DLD1 (cell line): ENCODE data around the gene IL1RAPL1.

Experiments used
- in situ Hi-C: cut with HindIII; loops from 2 replicates; pipeline ENCODE4 v1.10.0; 2017; ENCODE audit warnings: low sequenced_read_pairs

The IL1RAPL1 gene

GRCh38 chrX:28586981-28587551 is at the start of gene IL1RAPL1:
Gene IL1RAPL1 (plus strand): TSS chrX:28587446.
- in situ Hi-C loops = no loop called here

DNA sequence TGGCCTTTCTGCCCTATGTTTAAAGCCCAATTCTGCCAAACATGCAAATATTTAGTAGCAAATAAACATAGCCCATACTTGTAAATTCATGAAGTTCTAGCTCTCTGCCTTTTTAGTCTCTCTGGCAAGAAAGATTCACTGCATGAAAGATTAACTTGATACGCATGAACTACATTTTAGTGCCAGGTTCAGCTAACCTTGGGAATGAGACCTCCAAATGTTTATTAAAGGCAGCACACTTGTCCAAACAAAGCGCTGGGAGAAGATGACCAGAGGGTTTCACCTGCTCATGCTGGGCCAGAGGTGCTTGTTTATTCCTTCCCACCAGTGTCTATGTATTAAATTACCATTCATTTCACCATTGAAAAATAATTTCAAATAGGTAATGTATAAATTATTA is 44.5 kb upstream of the IL1RAPL1 start:
- in situ Hi-C loops = no loop called here

GRCh38 chrX:28549838-28550237 is 37.4 kb upstream of the IL1RAPL1 start:
- in situ Hi-C loops = no loop called here

DNA sequence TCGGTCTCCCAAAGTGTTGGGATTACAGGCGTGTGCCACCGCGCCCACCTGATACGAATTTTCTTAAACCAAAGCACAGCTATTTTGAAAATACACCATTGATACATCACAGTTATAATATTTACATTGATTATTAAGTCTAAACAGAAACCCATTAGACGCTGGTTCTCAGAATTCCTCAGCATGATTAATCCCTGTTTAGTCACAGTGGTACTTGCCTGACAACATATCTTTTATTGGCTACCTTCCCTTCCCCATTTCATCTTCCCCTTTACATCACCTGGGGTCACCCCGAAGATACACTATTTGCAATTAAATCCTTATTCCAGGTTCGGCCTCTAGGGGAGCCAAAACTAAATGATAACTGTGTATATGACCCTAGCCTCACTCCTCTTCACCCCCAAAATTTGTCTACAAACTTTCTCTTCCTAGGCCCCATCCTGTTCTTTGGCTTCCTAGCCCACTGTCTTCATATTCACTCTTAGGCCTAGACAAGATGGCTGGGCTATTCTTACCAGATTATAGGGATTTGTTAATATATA is 36.8 kb upstream of the IL1RAPL1 start:
- in situ Hi-C loops = no loop called here

- in situ Hi-C loops = no loop called here
Measured at GRCh38 chrX:28552322-28552721, 34.9 kb upstream of the IL1RAPL1 start.

GRCh38 chrX:28552882-28553829 is 34.1 kb upstream of the IL1RAPL1 start:
- in situ Hi-C loops = no loop called here

DNA sequence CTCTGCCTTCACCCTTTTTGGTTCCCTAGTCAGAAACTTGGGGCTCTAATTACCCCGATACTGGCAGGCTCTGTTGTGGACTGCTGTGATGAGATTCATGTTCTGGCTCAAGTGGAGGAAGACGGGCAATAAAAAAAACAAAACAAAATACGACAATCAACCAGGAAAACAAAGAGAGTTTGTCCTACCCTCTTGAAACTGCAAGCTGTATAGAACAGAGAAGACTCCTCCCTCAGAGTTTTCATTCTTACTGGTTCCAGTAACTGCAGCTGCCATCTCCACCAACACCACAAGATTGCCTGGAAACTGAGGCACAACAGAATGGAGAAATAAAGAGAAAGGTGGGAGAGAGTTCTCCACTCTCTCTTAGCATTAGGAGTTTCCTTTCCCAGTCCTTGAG is 11.1 kb upstream of the IL1RAPL1 start:
- in situ Hi-C loops = no loop called here

DNA sequence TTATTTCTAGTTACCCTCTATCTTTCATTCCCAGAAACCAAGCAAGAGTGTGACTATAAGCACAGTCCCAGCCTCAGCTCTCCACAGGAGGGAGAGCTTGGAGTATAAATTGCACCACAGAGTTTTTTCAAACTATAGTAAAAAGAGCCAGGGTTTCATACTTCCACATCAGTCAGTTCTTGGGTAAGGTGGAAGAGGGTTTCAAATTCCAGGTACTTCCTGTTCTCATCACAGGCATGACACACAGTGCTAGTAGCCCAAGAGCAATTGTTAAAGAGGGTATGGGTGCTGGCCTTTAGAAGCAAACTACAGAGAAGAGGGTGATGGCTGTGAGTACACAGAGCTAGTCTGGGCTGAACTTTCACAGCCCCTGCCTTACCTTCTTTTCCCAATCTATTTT is 5.7 kb upstream of the IL1RAPL1 start:
- in situ Hi-C loops = no loop called here

GRCh38 chrX:28582511-28582910 is 4.7 kb upstream of the IL1RAPL1 start:
- in situ Hi-C loops = no loop called here

DNA sequence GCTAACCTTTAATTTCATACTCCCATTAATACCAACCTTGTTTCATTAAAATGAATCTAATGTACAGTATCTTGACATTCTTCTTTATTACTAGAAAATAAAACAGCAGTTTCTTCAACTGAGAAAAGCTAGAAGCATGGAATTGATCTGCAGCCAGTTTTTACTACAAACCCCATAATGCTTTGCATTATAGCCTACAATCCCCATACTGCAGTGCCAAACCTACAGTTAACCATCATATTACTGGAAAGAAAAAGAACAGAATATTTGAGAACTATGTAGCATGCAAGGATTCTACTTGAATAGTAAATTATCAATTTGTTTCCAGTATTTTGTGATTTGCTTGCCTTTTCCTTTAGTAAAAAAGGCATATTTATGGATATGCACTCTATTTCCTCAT is 3.2 kb upstream of the IL1RAPL1 start:
- in situ Hi-C loops = no loop called here

DNA sequence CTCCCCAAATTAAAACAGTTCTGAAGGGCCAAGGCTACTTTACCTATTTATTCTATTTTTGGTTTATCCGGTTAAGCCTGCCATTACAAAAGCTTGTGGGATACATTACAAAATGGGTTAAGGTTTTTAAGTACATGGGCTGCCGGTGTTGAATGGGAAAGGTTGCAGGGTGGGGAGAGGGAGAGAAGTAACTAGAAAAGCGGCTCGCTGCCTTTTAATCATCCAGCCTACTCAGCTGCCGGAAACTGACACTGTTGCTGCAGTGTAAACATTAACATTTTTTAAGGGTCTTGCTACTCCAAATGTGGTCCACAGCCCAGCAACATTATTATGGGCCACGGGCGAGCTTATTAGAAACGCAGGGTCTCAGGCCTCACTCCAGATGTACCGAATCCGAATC is 1.5 kb upstream of the IL1RAPL1 start:
- in situ Hi-C loops = no loop called here

DNA sequence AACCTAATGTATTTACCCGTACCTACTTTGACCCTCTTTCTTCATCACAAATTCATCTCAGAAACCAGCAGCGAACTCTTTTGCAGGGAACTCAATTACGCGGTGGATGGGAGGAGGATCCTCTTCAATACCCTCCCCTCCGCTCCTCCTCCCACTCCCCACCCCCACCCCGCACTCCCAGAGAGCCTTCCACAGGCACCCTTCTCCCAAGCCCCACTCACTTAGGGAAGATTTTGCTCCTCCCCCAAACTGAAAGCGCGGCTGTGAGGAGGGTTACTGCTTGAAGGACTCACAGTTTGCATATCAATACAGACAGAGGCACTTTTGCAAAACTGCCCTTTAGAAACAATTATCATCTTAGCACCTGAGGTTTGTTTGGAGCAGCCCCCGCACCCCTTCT is 960 bp upstream of the IL1RAPL1 start:
- in situ Hi-C loops = no loop called here

GRCh38 chrX:28589046-28589445 is 1.8 kb downstream of the IL1RAPL1 start:
- in situ Hi-C loops = no loop called here

DNA sequence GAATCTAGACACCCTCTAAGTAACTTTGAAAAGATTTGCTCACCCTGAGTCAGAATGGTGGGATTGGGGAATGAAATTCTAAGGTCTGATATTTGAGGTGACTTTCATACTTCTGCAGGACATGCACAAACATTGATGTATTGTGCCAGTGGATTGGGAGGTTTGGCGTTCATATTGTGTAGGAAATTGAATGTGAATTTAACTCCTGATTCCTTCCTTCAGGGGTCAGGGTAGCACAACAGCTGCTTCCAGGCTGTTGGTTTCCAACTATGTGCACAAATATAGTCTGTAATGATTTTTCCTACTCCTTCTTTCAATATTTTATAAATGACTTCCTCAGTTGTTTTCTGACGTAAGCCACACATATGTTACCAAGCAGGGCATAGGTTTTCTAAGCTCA is 3.1 kb downstream of the IL1RAPL1 start:
- in situ Hi-C loops = no loop called here

- in situ Hi-C loops = no loop called here
Measured at GRCh38 chrX:28591542-28591941, 4.3 kb downstream of the IL1RAPL1 start.

- in situ Hi-C loops = no loop called here
Measured at GRCh38 chrX:28595346-28595745, 8.1 kb downstream of the IL1RAPL1 start.

GRCh38 chrX:28599957-28600356 is 12.7 kb downstream of the IL1RAPL1 start:
- in situ Hi-C loops = no loop called here

DNA sequence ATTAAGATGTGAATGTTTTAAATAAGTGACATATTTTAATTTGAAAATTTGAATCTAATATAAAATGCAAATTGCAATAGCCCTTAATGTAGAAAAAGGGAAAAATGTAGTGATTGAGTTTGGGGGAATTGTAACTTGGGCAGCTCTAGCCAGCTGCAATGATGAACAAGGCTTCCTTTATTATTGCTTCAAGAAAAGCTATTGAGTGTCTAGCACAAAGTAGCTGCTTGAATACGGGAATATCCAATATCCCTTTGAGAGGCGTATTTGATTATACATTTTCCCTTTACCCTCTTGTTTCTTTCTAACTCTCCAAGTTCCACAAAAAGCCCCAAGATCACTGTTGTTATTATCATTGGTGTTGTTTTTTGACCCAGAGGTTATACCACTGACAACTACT is 21.8 kb downstream of the IL1RAPL1 start:
- in situ Hi-C loops = no loop called here

GRCh38 chrX:28609917-28610613 is 22.8 kb downstream of the IL1RAPL1 start:
- in situ Hi-C loops = no loop called here

DNA sequence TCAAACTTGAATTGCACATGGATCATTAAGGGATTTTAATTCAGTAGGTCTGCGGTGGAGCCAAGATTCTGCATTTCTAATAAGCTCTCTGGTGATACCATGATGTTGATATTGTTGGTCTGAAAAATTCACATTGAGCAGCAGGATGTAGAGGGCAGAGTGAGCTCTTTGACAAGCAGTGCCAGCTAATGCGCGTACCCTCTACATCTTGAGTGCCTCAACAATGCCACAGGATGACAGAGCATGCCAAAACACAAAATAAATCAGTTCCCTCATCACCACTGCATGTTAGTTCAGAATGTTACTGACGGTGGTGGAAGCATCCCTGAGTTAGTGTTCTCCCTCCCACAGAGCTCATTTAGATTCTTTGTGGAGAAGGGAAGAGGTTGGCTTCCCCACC is 23.5 kb downstream of the IL1RAPL1 start:
- in situ Hi-C loops = no loop called here

- in situ Hi-C loops = no loop called here
Measured at GRCh38 chrX:28613558-28613957, 26.3 kb downstream of the IL1RAPL1 start.

DNA sequence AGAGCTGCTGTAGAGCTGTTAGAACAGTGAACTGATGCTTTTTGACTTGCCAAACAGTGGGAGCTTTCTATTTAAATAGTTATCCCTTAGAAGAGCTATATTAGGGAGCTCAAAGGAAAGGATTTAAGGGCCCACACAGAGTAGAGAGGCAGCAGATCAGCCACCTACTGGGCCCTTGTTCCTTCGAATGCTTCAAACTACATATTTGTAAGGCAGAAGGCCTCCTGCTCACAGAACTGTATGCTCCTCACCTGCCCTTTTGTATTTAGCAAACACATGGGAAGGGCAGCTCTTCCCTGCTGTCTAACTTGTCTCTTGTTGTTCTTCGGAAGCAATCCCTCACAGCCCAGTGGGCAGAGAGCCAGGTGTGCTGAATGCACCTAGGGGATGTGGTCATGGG is 38.0 kb downstream of the IL1RAPL1 start:
- in situ Hi-C loops = no loop called here
